GM23248 (cell line): ENCODE data around the gene IL21R. TPM values are rescaled to one million over a fixed set of nuclear protein-coding genes. Genes with fewer than 3 reads are reported as not detected.

ENCODE experiments used
- DNase-seq: peaks from one replicate; pipeline ENCODE4 v3.0.0-alpha.2; 2015
- H2AFZ ChIP-seq: fragments of 200-600 bp; sonication (generic); 2 replicates; pipeline ENCODE4 v1.6.1; 2016; ENCODE audit warnings: antibody characterized with exemption
- H3F3A ChIP-seq: fragments of 200-600 bp; sonication (generic); 2 replicates; pipeline ENCODE4 v1.6.1; 2016; ENCODE audit warnings: mild to moderate bottlenecking, antibody characterized with exemption, mixed run types; ENCODE audit not compliant: insufficient read depth
- H3K27ac ChIP-seq: fragments of 200-600 bp; sonication (generic); 2 replicates; pipeline ENCODE4 v1.5.1; 2016; ENCODE audit warnings: mild to moderate bottlenecking
- H3K27me3 ChIP-seq: fragments of 200-600 bp; sonication (generic); replicated peaks from 2 replicates; pipeline ENCODE4 v1.6.1; 2016; ENCODE audit warnings: mild to moderate bottlenecking; ENCODE audit not compliant: insufficient read depth
- H3K36me3 ChIP-seq: fragments of 200-600 bp; sonication (generic); 2 replicates; pipeline ENCODE4 v1.6.1; 2016; ENCODE audit warnings: low read depth, mild to moderate bottlenecking
- H3K4me1 ChIP-seq: fragments of 200-600 bp; sonication (generic); 2 replicates; pipeline ENCODE4 v1.6.1; 2016; ENCODE audit warnings: mild to moderate bottlenecking; ENCODE audit not compliant: insufficient read depth
- H3K4me2 ChIP-seq: fragments of 200-600 bp; sonication (generic); one replicate; pipeline ENCODE4 v1.6.1; 2016; ENCODE audit warnings: mild to moderate bottlenecking; ENCODE audit not compliant: unreplicated experiment
- H3K4me3 ChIP-seq: fragments of 200-600 bp; sonication (generic); 2 replicates; pipeline ENCODE4 v1.5.1; 2016; ENCODE audit warnings: mild to moderate bottlenecking
- H3K79me2 ChIP-seq: fragments of 200-600 bp; sonication (generic); 2 replicates; pipeline ENCODE4 v1.6.1; 2016; ENCODE audit warnings: mild to moderate bottlenecking; ENCODE audit not compliant: insufficient read depth
- H3K9ac ChIP-seq: fragments of 200-600 bp; sonication (generic); 2 replicates; pipeline ENCODE4 v1.6.1; 2016; ENCODE audit warnings: mild to moderate bottlenecking
- H3K9me2 ChIP-seq: fragments of 200-600 bp; sonication (generic); 2 replicates; pipeline ENCODE4 v1.6.1; 2016; ENCODE audit warnings: mixed run types, mild to moderate bottlenecking, moderate library complexity; ENCODE audit not compliant: insufficient read depth
- H3K9me3 ChIP-seq: fragments of 200-600 bp; sonication (generic); one replicate; pipeline ENCODE4 v1.6.1; 2017; ENCODE audit warnings: low read depth
- H4K20me1 ChIP-seq: fragments of 200-600 bp; sonication (generic); 2 replicates; pipeline ENCODE4 v1.6.0; 2016; ENCODE audit not compliant: insufficient read depth
- EZH2 ChIP-seq: fragments of 200-600 bp; sonication (generic); IDR thresholded peaks from 2 replicates; pipeline ENCODE4 v1.6.1; 2018; ENCODE audit warnings: antibody characterized with exemption, mild to moderate bottlenecking; ENCODE audit not compliant: insufficient read depth, poor library complexity, severe bottlenecking
- EZH2phosphoT487 ChIP-seq: fragments of 200-600 bp; sonication (generic); IDR thresholded peaks from 2 replicates; pipeline ENCODE4 v1.6.1; 2018; ENCODE audit warnings: antibody characterized with exemption, moderate library complexity, mild to moderate bottlenecking, low read depth; ENCODE audit not compliant: insufficient read depth
- WGBS, 2 experiments: methylation state at CpG; one replicate each; pipeline ENCODE4 v1.1.6; 2015 to 2017; ENCODE audit warnings: low lambda C conversion rate in 2 of 2, low coverage in 1 of 2; ENCODE audit errors: missing lambda C conversion rate in 2 of 2; 5-methylcytosine and 5-hydroxymethylcytosine counted together
- in situ Hi-C: fragments of 300-500 bp; cut with MboI; formaldehyde crosslinking; loops from 2 replicates; pipeline ENCODE4 v1.15.0; 2020
- polyA plus RNA-seq: library from polyadenylated mRNA; unstranded; fragments of >200 nt; fragmentation: Nextera tagmentation; extraction: Ambion mirVana; gene quantifications from 2 replicates; pipeline ENCODE4 v1.2.1, GENCODE V29; 2016
- total RNA-seq: library from RNA; depleted of rRNA; stranded (reverse); fragments of >200 nt; shearing (Covaris generic); gene quantifications from 2 replicates; pipeline ENCODE4 v1.2.3, GENCODE V29; 2014; rRNA removed

IL21R gene
- total and polyA plus RNA-seq, 2 experiments from 2014 or later = 1.2 to 1.5 TPM

DNA sequence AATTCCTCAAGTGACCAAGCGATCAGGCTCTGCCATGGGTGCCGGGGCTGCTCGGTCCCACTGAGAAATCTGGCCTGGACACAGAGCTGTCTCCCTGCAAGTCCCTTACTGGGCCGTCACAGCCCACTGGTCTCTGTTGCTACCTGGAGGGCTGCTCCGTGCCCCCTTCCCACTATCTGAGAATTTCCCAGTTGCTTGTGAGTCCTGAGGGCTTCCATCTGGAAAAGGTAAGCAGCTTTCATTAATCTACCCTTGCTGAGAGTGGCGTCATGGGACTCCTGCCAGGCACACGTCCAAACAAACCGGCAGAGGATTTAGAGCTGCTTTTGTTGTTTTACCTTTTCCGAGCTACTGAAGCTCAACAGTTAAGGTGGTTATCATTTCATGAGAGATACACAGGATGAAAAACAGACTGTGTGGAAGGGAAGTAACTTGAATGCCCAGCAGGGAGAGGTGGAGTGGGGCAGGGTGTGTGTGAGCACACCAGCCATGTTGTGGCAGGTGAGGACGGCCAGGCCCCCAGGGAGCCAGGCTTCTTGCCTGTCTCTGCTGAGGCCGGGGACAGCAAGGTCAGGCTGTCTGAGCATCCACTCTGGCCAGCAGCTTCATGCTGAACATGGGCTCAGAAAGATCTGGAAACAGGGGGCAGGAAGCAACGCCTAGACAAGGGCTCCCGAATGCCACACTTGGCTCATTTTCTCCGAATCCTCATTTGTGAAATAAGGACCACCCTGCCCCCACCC is 97.1 kb downstream of the IL21R start:
- in situ Hi-C loops = no loop called here
- Histone ChIP-seq H3K27ac (no peak overlapping the region), H3K79me2 (no peaks in the 10 kb centered on the region), H4K20me1 (no peaks in the 10 kb centered on the region), H3K9me2 (no peaks in the 10 kb centered on the region), H3K36me3 (peaks cover 40% of the 10 kb centered on the region; the same call in 1 of the 2 replicates), H2AFZ (no peak overlapping the region), H3K9me3 (no peaks in the 10 kb centered on the region), H3K27me3 (no peaks in the 10 kb centered on the region), H3K4me3 (no peak overlapping the region), H3K4me2 (no peak overlapping the region), H3F3A (no peaks in the 10 kb centered on the region), H3K9ac (no peak overlapping the region), H3K4me1 (peaks cover 12% of the 10 kb centered on the region)
- TF ChIP-seq EZH2 (no peak), EZH2phosphoT487 (no peak)
- DNase-seq = no peak
- WGBS, 2 experiments = 86 to 91% methylated on average over 14 of the region's 14 CpGs

DNA sequence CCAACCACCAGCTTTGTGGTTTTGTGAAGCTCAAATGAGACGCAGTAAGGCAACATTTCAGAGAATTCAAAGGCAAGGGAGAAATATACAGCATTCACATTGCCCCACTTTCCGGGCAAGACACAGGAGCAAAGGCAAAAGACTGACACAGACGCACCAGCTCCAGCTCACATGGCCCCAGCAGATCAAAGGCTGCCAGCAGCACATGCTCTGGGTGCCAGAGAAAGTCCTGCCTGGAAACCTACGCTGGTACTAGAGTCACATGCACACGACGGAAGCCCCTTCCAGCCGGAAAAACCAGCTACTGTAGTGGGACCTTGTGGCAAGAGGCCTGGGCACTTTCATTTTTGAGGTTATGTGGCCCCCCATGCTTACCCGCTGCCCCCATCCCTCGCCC is 97.7 kb downstream of the IL21R start:
- H3K79me2 ChIP-seq = no peaks in the 10 kb centered on the region
- no peak overlapping the region for H2AFZ ChIP-seq
- no peaks in the 10 kb centered on the region for H3F3A ChIP-seq
- H3K9ac ChIP-seq = no peak overlapping the region
- H3K36me3 ChIP-seq = peaks cover 34% of the 10 kb centered on the region; the same call in 1 of the 2 replicates
- TF ChIP-seq EZH2 = no peak
- TF ChIP-seq EZH2phosphoT487 = no peak
- H3K9me2 ChIP-seq = no peaks in the 10 kb centered on the region
- no peaks in the 10 kb centered on the region for H3K9me3 ChIP-seq
- no peak overlapping the region for H3K4me2 ChIP-seq
- H3K4me3 ChIP-seq = no peak overlapping the region
- in situ Hi-C loops = no loop called here
- no peak overlapping the region for H3K27ac ChIP-seq
- H4K20me1 ChIP-seq = no peaks in the 10 kb centered on the region
- peaks cover 12% of the 10 kb centered on the region for H3K4me1 ChIP-seq
- no peaks in the 10 kb centered on the region for H3K27me3 ChIP-seq
- no peak for DNase-seq
- 79 to 84% methylated on average over 7 to 9 of the region's 9 CpGs for WGBS, 2 experiments

DNA sequence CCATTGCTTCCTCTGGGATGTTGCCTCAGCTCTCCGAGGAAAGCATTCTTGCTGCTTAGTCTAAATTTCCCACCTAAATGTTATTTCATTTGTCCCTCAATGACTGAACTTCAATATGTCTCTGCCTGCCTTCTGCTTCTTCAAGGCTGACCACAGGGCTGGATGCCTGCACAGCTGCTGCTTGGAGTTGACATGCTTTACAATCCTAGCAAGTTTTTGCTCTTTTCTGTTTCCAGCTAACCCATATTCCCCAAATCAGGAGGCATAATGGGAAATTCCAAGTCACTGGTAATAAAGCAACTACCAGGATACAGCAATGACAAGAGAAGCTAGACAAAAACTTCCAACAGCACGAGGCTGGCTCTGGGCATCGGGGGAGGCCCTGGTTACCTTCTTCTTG is 98.8 kb downstream of the IL21R start:
- in situ Hi-C loops = no loop called here
- Histone ChIP-seq H3K27ac (no peak overlapping the region), H2AFZ (no peak overlapping the region), H3K4me3 (no peak overlapping the region), H3K27me3 (no peaks in the 10 kb centered on the region), H3K79me2 (no peaks in the 10 kb centered on the region), H3K4me2 (no peak overlapping the region), H3F3A (no peaks in the 10 kb centered on the region), H3K9ac (no peak overlapping the region), H3K4me1 (peaks cover 3% of the 10 kb centered on the region), H3K9me2 (no peaks in the 10 kb centered on the region), H3K9me3 (no peaks in the 10 kb centered on the region), H4K20me1 (no peaks in the 10 kb centered on the region), H3K36me3 (peaks cover 33% of the 10 kb centered on the region; the same call in 1 of the 2 replicates)
- WGBS, 2 experiments = 47 to 64% methylated on average over 3 of the region's 3 CpGs
- DNase-seq = no peak
- TF ChIP-seq EZH2phosphoT487 = no peak
- no peak for TF ChIP-seq EZH2

Other genes starting within 250 kb of the IL21R start
- 1.8 and 2.5 TPM in 2 replicates for gene KDM8, start 198.6 kb upstream of the IL21R start, total RNA-seq
- gene KDM8, start 198.6 kb upstream of the IL21R start, polyA plus RNA-seq = 2.2 and 3.5 TPM in 2 replicates
- gene NSMCE1, start 133.4 kb upstream of the IL21R start, total RNA-seq = 45.3 and 69.3 TPM in 2 replicates
- gene NSMCE1, start 133.4 kb upstream of the IL21R start, polyA plus RNA-seq = 99.3 and 107 TPM in 2 replicates
- 17.7 and 18.5 TPM in 2 replicates for gene IL4R, start 88.2 kb upstream of the IL21R start, total RNA-seq
- gene IL4R, start 88.2 kb upstream of the IL21R start, polyA plus RNA-seq = 11.3 and 11.7 TPM in 2 replicates
- 52.1 and 65.5 TPM in 2 replicates for gene GTF3C1, start 147.7 kb downstream of the IL21R start, total RNA-seq
- gene GTF3C1, start 147.7 kb downstream of the IL21R start, polyA plus RNA-seq = 30.6 and 33.4 TPM in 2 replicates
- 6.2 and 8.5 TPM in 2 replicates for gene KATNIP, start 148.0 kb downstream of the IL21R start, total RNA-seq
- 4.8 and 6.9 TPM in 2 replicates for gene KATNIP, start 148.0 kb downstream of the IL21R start, polyA plus RNA-seq